SJCRH30 (cell line): ENCODE results near the gene LMTK3. TPM values are rescaled to one million over a fixed set of nuclear protein-coding genes. Genes with fewer than 3 reads are reported as not detected.
A peak's percentile ranks its signal among the peaks of the same experiment; 100 is the strongest.

Experiments
- DNase-seq, 2 experiments: peaks; one replicate each; pipeline ENCODE4 v3.0.0-alpha.2; 2015 to 2020
- H3K27ac ChIP-seq: fragments of 250-450 bp; sonication (Bioruptor Pico); 2 replicates; pipeline ENCODE4 v1.5.1; 2020; ENCODE audit warnings: mild to moderate bottlenecking, moderate library complexity
- H3K27me3 ChIP-seq: fragments of 250-450 bp; sonication (Bioruptor Pico); 2 replicates; pipeline ENCODE4 v1.5.1; 2020; ENCODE audit warnings: mild to moderate bottlenecking, moderate library complexity
- H3K36me3 ChIP-seq: fragments of 250-450 bp; sonication (Bioruptor Pico); 2 replicates; pipeline ENCODE4 v1.5.1; 2020; ENCODE audit warnings: mild to moderate bottlenecking, moderate library complexity
- H3K4me1 ChIP-seq: fragments of 250-450 bp; sonication (Bioruptor Pico); 2 replicates; pipeline ENCODE4 v1.5.1; 2020; ENCODE audit warnings: mild to moderate bottlenecking, moderate library complexity
- H3K4me3 ChIP-seq: fragments of 250-450 bp; sonication (Bioruptor Pico); 2 replicates; pipeline ENCODE4 v1.5.1; 2020; ENCODE audit warnings: mild to moderate bottlenecking, moderate library complexity
- H3K9me3 ChIP-seq: fragments of 250-450 bp; sonication (Bioruptor Pico); replicated peaks from 2 replicates; pipeline ENCODE4 v1.5.1; 2020; ENCODE audit warnings: mild to moderate bottlenecking, moderate library complexity
- total RNA-seq: library from RNA; depleted of rRNA; stranded (reverse); fragments of >200 nt; shearing (Covaris generic); gene quantifications from 2 replicates; pipeline ENCODE4 v1.2.3, GENCODE V29; 2014

The LMTK3 gene
- total RNA-seq, 1 experiment from 2014 or later: not detected

GRCh38 chr19:48501494-48502349 is 9.9 kb downstream of the LMTK3 start:
- Histone ChIP-seq H3K4me3 (no peak overlapping the region), H3K27me3 (peaks cover 29% of the 10 kb centered on the region), H3K4me1 (no peaks in the 10 kb centered on the region), H3K9me3 (no peaks in the 10 kb centered on the region), H3K27ac (no peak overlapping the region), H3K36me3 (no peaks in the 10 kb centered on the region)
- DNase-seq: peak; percentile 51

GRCh38 chr19:48500830-48501493 is 10.7 kb downstream of the LMTK3 start:
- no peaks in the 10 kb centered on the region for H3K36me3 ChIP-seq
- peaks cover 30% of the 10 kb centered on the region for H3K27me3 ChIP-seq
- no peaks in the 10 kb centered on the region for H3K9me3 ChIP-seq
- H3K4me3 ChIP-seq: no peak overlapping the region
- no peak for DNase-seq
- H3K27ac ChIP-seq: no peak overlapping the region
- H3K4me1 ChIP-seq: no peaks in the 10 kb centered on the region

GRCh38 chr19:48499316-48500090 is 12.1 kb downstream of the LMTK3 start:
- Histone ChIP-seq H3K27ac (no peak overlapping the region), H3K4me1 (no peaks in the 10 kb centered on the region), H3K27me3 (peaks cover 30% of the 10 kb centered on the region)

GRCh38 chr19:48498595-48499311 is 12.9 kb downstream of the LMTK3 start:
- no peak overlapping the region for H3K4me3 ChIP-seq
- H3K9me3 ChIP-seq: no peaks in the 10 kb centered on the region
- DNase-seq: no peak
- no peak overlapping the region for H3K27ac ChIP-seq
- no peaks in the 10 kb centered on the region for H3K36me3 ChIP-seq
- H3K27me3 ChIP-seq: peaks cover 30% of the 10 kb centered on the region
- H3K4me1 ChIP-seq: no peaks in the 10 kb centered on the region

More at GRCh38 chr19:48499316-48500090, 12.1 kb downstream of the LMTK3 start:
- Histone ChIP-seq H3K36me3 (no peaks in the 10 kb centered on the region), H3K4me3 (no peak overlapping the region), H3K9me3 (no peaks in the 10 kb centered on the region)
- DNase-seq: no peak

- peaks cover 30% of the 10 kb centered on the region for H3K27me3 ChIP-seq
- H3K27ac ChIP-seq: no peak overlapping the region
- no peaks in the 10 kb centered on the region for H3K9me3 ChIP-seq
- H3K36me3 ChIP-seq: no peaks in the 10 kb centered on the region
- H3K4me1 ChIP-seq: no peaks in the 10 kb centered on the region
- DNase-seq: no peak
- no peak overlapping the region for H3K4me3 ChIP-seq
Measured at GRCh38 chr19:48497728-48498594, 13.7 kb downstream of the LMTK3 start.

- H3K4me3 ChIP-seq: no peak overlapping the region
- DNase-seq: no peak
- peaks cover 30% of the 10 kb centered on the region for H3K27me3 ChIP-seq
- H3K36me3 ChIP-seq: no peaks in the 10 kb centered on the region
- H3K9me3 ChIP-seq: no peaks in the 10 kb centered on the region
- no peaks in the 10 kb centered on the region for H3K4me1 ChIP-seq
- no peak overlapping the region for H3K27ac ChIP-seq
Measured at GRCh38 chr19:48496959-48497727, 14.5 kb downstream of the LMTK3 start.

- Histone ChIP-seq H3K9me3 (no peaks in the 10 kb centered on the region), H3K4me3 (no peak overlapping the region), H3K27me3 (peaks cover 30% of the 10 kb centered on the region), H3K27ac (no peak overlapping the region), H3K4me1 (peaks cover 3% of the 10 kb centered on the region; the same call in 1 of the 2 replicates), H3K36me3 (no peaks in the 10 kb centered on the region)
- no peak for DNase-seq
Measured at GRCh38 chr19:48495396-48495795, 16.2 kb downstream of the LMTK3 start.

- Histone ChIP-seq H3K4me3 (no peak overlapping the region), H3K27me3 (peaks cover 21% of the 10 kb centered on the region), H3K27ac (no peak overlapping the region), H3K9me3 (no peaks in the 10 kb centered on the region), H3K4me1 (peaks cover 3% of the 10 kb centered on the region; the same call in 1 of the 2 replicates), H3K36me3 (no peaks in the 10 kb centered on the region)
- no peak for DNase-seq
Measured at GRCh38 chr19:48493718-48494401, 17.8 kb downstream of the LMTK3 start.

- H3K36me3 ChIP-seq: no peaks in the 10 kb centered on the region
- H3K9me3 ChIP-seq: no peaks in the 10 kb centered on the region
- H3K4me3 ChIP-seq: no peak overlapping the region
- H3K27me3 ChIP-seq: peaks cover 17% of the 10 kb centered on the region
- peak; percentile 54 to 63 for DNase-seq
- no peak overlapping the region for H3K27ac ChIP-seq
- peaks cover 4% of the 10 kb centered on the region; the same call in 1 of the 2 replicates for H3K4me1 ChIP-seq
Measured at GRCh38 chr19:48492925-48493717, 18.5 kb downstream of the LMTK3 start.

- Histone ChIP-seq H3K27me3 (peaks cover 9% of the 10 kb centered on the region), H3K4me3 (no peak overlapping the region), H3K4me1 (peaks cover 10% of the 10 kb centered on the region; the same call in 1 of the 2 replicates), H3K36me3 (no peaks in the 10 kb centered on the region), H3K27ac (no peak overlapping the region), H3K9me3 (no peaks in the 10 kb centered on the region)
- DNase-seq: no peak
Measured at GRCh38 chr19:48491793-48492123, 19.9 kb downstream of the LMTK3 start.

GRCh38 chr19:48490981-48491792 is 20.4 kb downstream of the LMTK3 start:
- Histone ChIP-seq H3K36me3 (no peaks in the 10 kb centered on the region), H3K27me3 (peaks cover 13% of the 10 kb centered on the region), H3K9me3 (no peaks in the 10 kb centered on the region), H3K27ac (no peak overlapping the region), H3K4me1 (peaks cover 10% of the 10 kb centered on the region; the same call in 1 of the 2 replicates), H3K4me3 (no peak overlapping the region)
- peak; percentile 33 to 55 for DNase-seq
